Epidermal melanocyte (primary cell): Measurements from ENCODE around the gene MRPL40.
"Not testable (repeated sequence)": the region's sequence is repeated elsewhere in the genome, so short reads cannot be mapped to it uniquely, and the experiment has no call there.

ENCODE experiments used
- DNase-seq: peaks from one replicate; pipeline ENCODE4 v3.0.0; 2011; ENCODE audit warnings: low spot score; ENCODE audit not compliant: insufficient read length

The MRPL40 gene

DNA sequence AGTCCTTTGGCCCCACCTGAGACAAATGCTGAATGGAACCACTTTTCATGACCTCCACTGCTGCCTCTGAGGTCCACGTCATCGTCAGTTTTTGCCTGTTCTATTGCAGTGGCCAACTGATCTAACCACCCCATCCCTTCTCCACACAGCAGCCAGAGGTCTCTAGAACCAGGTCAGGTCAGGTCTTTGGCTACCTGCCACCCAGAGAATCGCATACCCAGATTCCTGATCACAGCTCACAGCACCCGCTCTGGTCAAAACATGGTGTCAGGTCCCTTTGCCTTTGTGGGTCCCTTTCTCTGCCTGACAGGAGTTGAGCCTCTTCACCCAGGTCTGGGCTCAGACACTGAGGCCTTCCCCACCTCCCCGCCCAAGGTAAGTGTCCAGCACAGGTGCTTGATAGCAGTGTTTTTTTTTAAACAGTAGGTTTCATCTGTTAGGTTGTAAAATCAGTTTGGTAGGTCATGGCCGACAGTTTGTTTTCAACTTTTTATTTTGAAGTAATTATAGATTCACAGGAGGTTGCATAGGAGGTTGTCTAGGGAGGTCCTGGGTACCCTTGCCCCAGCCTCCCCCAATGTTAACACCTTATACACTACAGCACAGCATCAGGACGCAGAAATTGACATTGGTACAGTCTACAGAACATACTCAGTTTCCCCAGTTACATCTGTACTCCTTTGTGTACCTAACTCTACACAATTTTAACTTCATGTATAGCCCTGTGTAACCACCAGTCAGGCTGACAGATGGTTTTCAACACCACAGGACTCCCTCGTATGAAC is 8.3 kb downstream of the MRPL40 start:
- no peak for DNase-seq

GRCh38 chr22:19442166-19442565 is 9.8 kb downstream of the MRPL40 start:
- DNase-seq: no peak

GRCh38 chr22:19443544-19444211 is 11.3 kb downstream of the MRPL40 start:
- no peak for DNase-seq

DNA sequence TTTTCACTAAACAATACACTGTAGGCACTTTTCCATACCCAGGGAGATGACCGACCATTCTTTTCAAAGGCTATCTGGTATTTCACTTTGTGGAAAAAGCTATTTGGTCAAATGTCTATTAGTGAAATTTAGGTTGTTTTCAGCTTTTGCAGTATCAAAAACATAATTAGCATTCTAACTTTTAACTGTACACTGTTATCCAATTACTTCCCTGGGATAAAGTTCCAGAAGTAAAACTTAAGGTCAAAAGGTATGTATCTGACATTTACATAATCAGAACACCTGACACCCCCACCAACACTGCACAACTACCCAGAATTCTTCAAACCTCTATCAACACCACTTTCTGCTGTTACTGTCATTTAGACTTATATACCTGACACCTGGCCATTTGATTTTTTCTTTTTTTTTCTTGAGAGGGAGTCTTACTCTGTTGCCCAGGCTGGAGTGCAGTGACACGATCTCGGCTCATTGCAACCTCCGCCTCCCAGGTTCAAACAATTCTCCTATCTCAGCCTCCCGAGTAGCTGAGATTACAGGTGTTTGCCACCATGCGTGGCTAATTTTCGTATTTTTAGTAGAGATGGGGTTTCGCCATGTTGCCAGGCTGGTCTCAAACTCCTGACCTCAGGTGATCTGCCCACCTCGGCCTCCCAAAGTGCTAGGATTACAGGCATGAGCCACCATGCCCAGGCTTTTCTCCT is 13.1 kb downstream of the MRPL40 start:
- DNase-seq: not testable (repeated sequence)

GRCh38 chr22:19446603-19447329 is 14.4 kb downstream of the MRPL40 start:
- no peak for DNase-seq

DNA sequence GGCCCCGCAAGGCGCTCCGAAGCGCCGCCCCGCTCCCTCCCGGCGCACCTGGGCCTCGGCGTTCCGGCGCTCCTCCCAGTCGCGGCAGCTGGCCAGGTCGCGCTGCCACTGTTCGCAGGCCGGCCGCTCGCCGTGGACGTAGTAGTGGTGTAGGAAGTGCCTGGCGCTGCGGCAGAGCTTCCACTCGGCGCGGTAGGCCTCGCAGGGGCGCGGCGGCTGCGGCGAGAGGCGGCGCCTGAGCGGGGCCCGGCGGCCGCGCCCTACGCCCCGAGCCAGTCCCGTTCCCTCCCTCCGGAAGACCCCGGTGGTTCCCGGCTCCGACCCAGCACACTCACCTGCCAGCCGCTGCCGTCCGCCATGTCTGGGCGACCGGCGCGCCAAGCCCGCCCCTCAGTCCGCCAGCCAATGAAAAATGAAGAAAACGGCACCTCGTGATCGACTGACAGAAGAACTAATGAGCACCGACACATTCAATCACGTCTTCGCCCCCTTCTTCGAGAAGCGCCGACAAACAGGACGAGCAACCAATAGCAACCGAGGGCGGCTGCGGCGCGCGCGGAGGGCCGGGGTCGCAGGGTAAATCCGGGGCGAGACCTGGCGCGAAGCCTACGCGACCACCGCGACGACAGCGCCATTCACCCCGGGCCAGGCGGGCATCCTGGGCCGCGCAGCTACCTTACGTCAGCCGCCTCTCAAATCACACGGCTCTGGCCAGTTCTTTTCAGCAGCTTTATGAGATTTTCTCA is 15.2 kb downstream of the MRPL40 start, which contains the start of gene C22orf39:
TSS of gene C22orf39 (minus strand) at position 382 of the 746 bp plus-strand sequence. CDS start at position 359, 23 bp downstream.
- peak; percentile 97 for DNase-seq

GRCh38 chr22:19448076-19448607 is 15.8 kb downstream of the MRPL40 start:
- DNase-seq: peak; percentile 42

GRCh38 chr22:19448739-19449421 is 16.5 kb downstream of the MRPL40 start:
- no peak for DNase-seq

DNA sequence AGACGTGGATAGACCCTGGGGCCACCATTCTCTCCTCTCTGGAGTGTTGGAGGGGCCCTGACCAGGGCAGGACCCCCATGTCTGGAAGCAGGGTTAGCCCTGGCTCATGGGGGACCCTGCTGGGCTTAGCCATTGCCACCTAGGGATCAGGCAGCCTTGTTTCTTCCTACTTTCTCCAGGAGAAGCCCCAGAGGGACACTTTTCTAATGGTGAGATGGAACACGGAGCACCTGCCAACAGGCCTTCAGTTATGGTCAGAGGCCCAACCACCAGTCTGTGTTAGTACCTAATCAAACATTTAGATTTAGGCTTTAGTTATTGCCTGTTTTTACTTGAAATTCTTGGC is 17.1 kb downstream of the MRPL40 start:
- DNase-seq: no peak

GRCh38 chr22:19450363-19451175 is 18.2 kb downstream of the MRPL40 start:
- no peak for DNase-seq

- DNase-seq: no peak
These were observed 19.2 kb downstream of the MRPL40 start for GRCh38 chr22:19451570-19451969.

- no peak for DNase-seq
These were observed 21.4 kb downstream of the MRPL40 start for GRCh38 chr22:19453718-19454117.

- DNase-seq: no peak
These were observed 21.8 kb downstream of the MRPL40 start for GRCh38 chr22:19454156-19454555.

GRCh38 chr22:19455033-19455432 is 22.7 kb downstream of the MRPL40 start:
- no peak for DNase-seq

DNA sequence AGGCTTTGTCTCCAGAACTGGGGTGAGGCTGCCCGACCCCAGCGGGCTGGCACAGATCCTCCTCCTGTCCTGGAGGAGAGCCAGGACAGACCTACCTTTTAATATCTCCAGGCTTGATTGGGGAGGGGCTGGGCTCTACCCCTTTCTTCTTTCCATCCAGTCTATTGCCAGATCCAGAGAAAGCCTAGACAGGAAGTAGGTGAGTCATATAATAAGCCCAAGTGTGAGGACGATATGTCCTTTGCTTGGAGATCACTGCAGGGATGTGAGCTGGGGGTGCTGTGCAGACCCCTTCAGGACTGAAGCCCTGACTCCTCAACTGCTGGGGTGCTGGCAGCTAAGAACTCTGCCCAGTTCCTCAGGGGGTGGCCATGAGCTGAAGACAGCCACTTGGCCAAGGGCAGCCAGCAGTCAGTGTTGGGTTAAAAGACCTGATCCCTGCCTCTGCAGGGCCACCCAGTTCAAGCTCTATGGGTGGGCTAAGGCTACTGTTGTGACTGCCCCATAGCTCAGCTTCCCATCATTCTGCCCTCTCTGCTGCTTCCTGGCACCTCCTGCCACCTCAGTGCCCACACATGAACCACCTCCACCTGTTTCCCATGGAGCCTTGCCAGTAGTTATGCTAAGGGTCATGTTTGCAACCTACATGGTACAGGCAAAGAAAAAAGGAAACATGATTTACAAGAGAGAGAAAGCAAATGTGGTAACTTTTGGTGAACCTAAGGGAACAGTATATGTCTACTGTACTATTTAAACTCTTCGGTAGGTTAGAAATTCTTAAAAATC is 23.4 kb downstream of the MRPL40 start:
- no peak for DNase-seq

GRCh38 chr22:19456541-19456940 is 24.2 kb downstream of the MRPL40 start:
- no peak for DNase-seq

- no peak for DNase-seq
These were observed 25.6 kb downstream of the MRPL40 start for GRCh38 chr22:19457828-19458428.

DNA sequence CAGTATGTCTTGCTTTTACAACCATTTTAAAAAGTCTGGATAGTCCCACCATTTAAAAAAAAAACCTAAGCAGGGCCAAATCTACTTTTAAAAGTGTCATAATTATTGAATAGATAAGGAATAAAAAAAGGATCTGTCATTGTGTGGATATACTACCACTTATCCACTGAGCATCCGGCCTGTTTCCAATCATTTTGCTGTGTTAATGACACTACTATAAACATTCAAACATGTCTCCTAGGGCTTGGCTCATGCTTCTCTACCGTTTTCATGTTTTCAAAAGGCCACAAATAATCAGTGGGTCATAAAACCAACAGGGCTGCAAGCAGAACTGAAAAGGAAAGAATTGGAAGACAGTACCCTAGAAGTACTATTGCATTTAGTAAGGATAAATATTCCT is 27.7 kb downstream of the MRPL40 start:
- no peak for DNase-seq
